ENCODE results near the gene PPP2R5D.
"Not testable (repeated sequence)": the region's sequence is repeated elsewhere in the genome, so short reads cannot be mapped to it uniquely, and the experiment has no call there.

The PPP2R5D gene

DNA sequence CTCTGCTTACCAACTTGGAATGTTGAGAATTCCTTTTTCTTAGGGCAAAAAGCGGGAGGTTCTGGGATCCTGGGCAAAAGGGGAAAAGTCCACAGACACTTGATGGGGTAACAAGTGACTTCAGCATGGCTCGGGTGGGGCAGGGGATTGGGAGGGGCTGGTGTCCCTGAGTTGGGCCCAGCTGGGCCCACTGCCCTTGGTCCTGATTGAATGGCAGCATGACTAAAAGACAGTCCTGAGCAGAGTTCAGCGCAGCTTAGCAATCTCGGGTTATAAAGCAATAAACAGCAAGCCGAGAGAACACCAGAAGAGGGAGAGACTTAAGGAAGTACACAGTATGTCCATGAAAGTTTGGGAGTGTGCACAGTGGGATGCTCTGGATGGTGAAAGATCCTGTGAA lies 5.6 kb downstream of the PPP2R5D start:
- in situ Hi-C loops (cut with MboI; ENCODE audit: low pct_unique_long_range_greater_than_20kb, low sequenced_read_pairs, unreplicated experiment), result no loop called here
- TF ChIP-seq, protein P1, sequence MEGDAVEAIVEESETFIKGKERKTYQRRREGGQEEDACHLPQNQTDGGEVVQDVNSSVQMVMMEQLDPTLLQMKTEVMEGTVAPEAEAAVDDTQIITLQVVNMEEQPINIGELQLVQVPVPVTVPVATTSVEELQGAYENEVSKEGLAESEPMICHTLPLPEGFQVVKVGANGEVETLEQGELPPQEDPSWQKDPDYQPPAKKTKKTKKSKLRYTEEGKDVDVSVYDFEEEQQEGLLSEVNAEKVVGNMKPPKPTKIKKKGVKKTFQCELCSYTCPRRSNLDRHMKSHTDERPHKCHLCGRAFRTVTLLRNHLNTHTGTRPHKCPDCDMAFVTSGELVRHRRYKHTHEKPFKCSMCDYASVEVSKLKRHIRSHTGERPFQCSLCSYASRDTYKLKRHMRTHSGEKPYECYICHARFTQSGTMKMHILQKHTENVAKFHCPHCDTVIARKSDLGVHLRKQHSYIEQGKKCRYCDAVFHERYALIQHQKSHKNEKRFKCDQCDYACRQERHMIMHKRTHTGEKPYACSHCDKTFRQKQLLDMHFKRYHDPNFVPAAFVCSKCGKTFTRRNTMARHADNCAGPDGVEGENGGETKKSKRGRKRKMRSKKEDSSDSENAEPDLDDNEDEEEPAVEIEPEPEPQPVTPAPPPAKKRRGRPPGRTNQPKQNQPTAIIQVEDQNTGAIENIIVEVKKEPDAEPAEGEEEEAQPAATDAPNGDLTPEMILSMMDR (IDR thresholded peaks at IDR 0.05; ENCODE audit: extremely low read depth, insufficient read depth, missing control alignments), result no peak
- DNase-seq (ENCODE audit: low spot score), result no peak

DNA sequence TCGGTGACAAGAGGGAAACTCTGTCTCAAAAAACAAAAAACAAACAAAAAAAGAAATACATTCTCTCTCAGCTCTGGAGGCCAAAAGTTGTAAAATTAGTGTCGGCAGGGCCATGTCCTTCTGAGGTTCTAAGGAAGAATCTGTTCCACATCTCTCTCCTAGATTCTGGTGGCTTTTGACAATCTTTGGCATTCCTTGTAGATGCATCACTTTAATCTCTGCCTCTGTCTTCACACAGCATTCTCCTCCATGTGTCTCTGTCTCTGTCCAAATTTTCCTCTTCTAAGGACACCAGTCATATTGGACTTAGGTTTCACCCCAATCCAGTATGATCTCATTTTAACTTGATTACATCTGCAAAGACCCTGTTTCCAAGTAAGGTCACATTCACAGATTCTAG lies 9.1 kb downstream of the PPP2R5D start:
- in situ Hi-C loops (cut with MboI; ENCODE audit: low pct_unique_long_range_greater_than_20kb, low sequenced_read_pairs, unreplicated experiment), result no loop called here
- no peak for DNase-seq (ENCODE audit: low spot score)
- TF ChIP-seq, protein P1 (IDR thresholded peaks at IDR 0.05; ENCODE audit: extremely low read depth, insufficient read depth, missing control alignments), result no peak

DNA sequence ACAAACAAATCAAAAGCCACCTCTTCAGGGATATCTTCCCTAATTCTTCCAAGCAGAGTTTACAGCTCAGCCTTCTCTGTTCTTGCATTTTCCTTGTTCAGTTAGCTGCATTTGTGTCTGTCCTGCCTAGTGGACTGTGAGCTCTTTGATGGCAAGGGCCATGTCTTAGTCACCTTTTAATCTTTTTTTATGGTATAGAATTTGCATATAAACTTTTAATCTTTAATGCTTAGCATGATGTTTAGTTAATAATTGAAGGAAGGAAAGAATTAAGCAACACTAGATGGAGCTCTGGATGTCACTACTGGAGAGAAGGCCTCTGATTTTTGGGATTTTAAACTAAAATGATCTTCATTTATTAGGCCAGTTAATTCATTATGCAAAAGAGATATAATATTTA lies 12.1 kb downstream of the PPP2R5D start:
- TF ChIP-seq, protein P1 (IDR thresholded peaks at IDR 0.05; ENCODE audit: extremely low read depth, insufficient read depth, missing control alignments), result no peak
- in situ Hi-C loops (cut with MboI; ENCODE audit: low pct_unique_long_range_greater_than_20kb, low sequenced_read_pairs, unreplicated experiment), result no loop called here
- no peak for DNase-seq (ENCODE audit: low spot score)

DNA sequence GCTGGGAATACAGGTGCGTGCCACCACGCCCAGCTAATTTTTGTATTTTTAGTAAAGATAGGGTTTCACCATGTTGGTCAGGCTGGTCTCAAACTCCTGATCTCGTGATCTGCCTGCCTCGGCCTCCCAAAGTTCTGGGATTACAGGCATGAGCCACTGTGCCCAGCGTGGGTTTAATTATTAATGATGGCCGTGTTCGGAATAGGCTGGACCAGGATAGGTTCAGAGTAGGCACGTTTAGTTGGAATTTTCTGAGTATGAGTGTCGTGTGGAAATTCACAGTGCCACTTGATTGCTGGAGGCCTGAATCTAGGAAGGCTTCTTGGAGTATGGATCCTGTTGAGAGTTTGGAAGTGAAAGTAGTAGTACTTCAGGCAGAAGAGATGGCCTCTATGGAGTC lies 13.8 kb downstream of the PPP2R5D start:
- in situ Hi-C loops (cut with MboI; ENCODE audit: low pct_unique_long_range_greater_than_20kb, low sequenced_read_pairs, unreplicated experiment); DNase-seq (ENCODE audit: low spot score): not testable (repeated sequence)

DNA sequence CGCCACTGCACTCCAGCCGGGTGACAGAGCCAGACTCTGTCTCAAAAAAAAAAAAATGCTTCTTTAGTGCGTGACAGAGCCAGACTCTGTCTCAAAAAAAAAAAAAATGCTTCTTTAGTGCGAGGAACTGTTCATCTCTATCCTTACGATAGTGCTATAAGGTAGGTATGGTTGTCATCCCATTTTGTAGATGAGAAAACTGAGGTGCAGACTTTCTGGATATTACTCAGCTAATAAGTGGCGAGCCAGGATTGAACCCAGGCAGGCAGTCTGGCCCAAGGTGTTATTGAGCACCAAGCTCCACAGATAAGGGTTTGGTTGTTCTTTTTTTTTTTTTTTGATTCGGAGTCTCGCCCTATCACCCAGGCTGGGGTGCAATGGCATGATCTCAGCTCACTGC lies 17.5 kb downstream of the PPP2R5D start:
- TF ChIP-seq, protein P1 (IDR thresholded peaks at IDR 0.05; ENCODE audit: extremely low read depth, insufficient read depth, missing control alignments), result no peak
- in situ Hi-C loops (cut with MboI; ENCODE audit: low pct_unique_long_range_greater_than_20kb, low sequenced_read_pairs, unreplicated experiment), result no loop called here

DNA sequence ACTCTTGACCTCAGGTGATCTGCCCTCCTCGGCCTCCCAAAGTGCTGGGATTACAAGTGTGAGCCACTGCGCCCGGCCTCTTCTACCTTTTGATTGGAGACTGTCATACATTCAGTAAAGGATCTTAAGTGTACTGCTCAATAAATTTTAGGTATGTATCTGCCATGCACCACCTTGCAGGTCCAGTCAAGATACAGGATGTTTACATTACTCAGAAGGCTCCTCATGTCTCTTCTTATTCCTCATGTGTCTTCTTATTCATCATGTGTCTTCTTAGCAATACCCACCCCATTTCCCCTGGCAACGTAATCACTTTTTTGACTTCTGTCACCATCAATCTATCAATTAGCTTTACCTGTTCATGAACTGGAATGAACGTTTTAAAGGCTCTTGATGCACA lies 21.5 kb downstream of the PPP2R5D start:
- in situ Hi-C loops (cut with MboI; ENCODE audit: low pct_unique_long_range_greater_than_20kb, low sequenced_read_pairs, unreplicated experiment), result no loop called here
- no peak for DNase-seq (ENCODE audit: low spot score)
- TF ChIP-seq, protein P1 (IDR thresholded peaks at IDR 0.05; ENCODE audit: extremely low read depth, insufficient read depth, missing control alignments), result no peak

More for the DNA sequence above, 17.5 kb downstream of the PPP2R5D start:
- DNase-seq (ENCODE audit: low spot score), result no peak

DNA sequence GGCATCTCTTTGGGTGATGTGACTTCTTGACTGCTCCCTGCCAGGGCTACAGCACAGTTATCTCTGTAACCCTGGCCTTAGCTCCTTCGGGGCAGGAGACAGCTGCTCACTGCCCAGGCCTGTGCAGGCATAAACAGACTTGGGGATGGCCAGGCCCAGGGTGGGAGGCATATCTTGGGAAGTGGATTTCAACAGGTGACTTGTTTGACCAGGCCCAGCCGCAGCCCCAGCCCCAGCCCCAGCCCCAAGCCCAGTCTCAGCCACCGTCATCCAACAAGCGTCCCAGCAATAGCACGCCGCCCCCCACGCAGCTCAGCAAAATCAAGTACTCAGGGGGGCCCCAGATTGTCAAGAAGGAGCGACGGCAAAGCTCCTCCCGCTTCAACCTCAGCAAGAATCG lies 21.9 kb downstream of the PPP2R5D start:
- in situ Hi-C loops (cut with MboI; ENCODE audit: low pct_unique_long_range_greater_than_20kb, low sequenced_read_pairs, unreplicated experiment), result no loop called here
- TF ChIP-seq, protein P1 (IDR thresholded peaks at IDR 0.05; ENCODE audit: extremely low read depth, insufficient read depth, missing control alignments), result no peak
- DNase-seq (ENCODE audit: low spot score), result no peak

Measured in GM13977 (cell line).